ENCODE results near the gene NIPAL3.

DNA sequence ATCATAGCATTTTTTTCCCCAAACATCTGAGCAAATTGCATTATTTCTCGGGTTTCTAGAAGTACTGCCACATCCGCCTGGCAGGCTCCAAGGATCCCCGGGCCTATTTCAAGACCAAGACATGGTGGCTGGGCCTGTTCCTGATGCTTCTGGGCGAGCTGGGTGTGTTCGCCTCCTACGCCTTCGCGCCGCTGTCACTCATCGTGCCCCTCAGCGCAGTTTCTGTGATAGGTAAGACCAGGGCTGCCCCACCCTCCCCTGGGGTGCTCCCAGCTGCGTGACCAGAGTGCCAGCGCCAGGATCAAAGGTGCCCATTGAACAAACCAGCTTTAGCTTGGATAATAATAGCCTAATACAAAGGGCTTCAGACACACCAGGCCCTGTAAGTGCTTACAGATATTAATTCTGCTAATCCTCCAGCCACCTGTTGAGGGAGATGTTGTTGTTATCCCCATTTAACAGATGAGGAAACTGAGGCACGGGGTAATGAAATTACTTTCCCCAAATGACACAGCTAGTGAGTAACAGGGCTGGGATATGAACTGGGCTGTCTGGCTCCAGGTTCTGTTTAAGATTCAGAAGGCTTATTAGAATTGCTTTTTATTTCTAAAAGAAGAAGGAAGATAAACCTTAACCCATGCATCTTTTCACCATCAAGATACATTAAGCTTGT is 26.5 kb downstream of the NIPAL3 start:
- TF ChIP-seq, protein P1, sequence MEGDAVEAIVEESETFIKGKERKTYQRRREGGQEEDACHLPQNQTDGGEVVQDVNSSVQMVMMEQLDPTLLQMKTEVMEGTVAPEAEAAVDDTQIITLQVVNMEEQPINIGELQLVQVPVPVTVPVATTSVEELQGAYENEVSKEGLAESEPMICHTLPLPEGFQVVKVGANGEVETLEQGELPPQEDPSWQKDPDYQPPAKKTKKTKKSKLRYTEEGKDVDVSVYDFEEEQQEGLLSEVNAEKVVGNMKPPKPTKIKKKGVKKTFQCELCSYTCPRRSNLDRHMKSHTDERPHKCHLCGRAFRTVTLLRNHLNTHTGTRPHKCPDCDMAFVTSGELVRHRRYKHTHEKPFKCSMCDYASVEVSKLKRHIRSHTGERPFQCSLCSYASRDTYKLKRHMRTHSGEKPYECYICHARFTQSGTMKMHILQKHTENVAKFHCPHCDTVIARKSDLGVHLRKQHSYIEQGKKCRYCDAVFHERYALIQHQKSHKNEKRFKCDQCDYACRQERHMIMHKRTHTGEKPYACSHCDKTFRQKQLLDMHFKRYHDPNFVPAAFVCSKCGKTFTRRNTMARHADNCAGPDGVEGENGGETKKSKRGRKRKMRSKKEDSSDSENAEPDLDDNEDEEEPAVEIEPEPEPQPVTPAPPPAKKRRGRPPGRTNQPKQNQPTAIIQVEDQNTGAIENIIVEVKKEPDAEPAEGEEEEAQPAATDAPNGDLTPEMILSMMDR (conservative IDR thresholded peaks at IDR 0.05; ENCODE audit: low read length): no peak
- TF ChIP-seq EZH2phosphoT487 (IDR thresholded peaks at IDR 0.05; ENCODE audit: borderline replicate concordance, low read depth, low read length): no peak
